ENCODE data around the gene ALAD. TPM values are rescaled to one million over a fixed set of nuclear protein-coding genes. Genes with fewer than 3 reads are reported as not detected.

The ALAD gene
- total RNA-seq, 1 donor from 2014 or later: 19.3 TPM

- Mint-ChIP-seq H3K4me3 (ENCODE audit: unreplicated experiment) (no peak overlapping the region), H3K27ac (ENCODE audit: unreplicated experiment) (no peak overlapping the region), H3K9me3 (ENCODE audit: unreplicated experiment) (no peaks in the 10 kb centered on the region), H3K36me3 (ENCODE audit: low read depth, unreplicated experiment) (no peaks in the 10 kb centered on the region), H3K27me3 (ENCODE audit: unreplicated experiment) (peaks cover 5% of the 10 kb centered on the region), H3K4me1 (ENCODE audit: unreplicated experiment) (no peaks in the 10 kb centered on the region)
- no peak for TF ChIP-seq CTCF (IDR thresholded peaks at IDR 0.05; ENCODE audit: unreplicated experiment)
- no peak for DNase-seq (ENCODE audit: low spot score)
These were observed 63.4 kb downstream of the ALAD start for GRCh38 chr9:113337714-113338113.

Other genes starting within 250 kb of the ALAD start
- gene FKBP15, start 180.0 kb downstream of the ALAD start, total RNA-seq (ENCODE audit: unreplicated experiment): 30.2 TPM
- 23.2 TPM for gene SLC31A1, start 179.7 kb downstream of the ALAD start, total RNA-seq (ENCODE audit: unreplicated experiment)
- 27.0 TPM for gene CDC26, start 125.7 kb downstream of the ALAD start, total RNA-seq (ENCODE audit: unreplicated experiment)
- gene PRPF4, start 125.6 kb downstream of the ALAD start, total RNA-seq (ENCODE audit: unreplicated experiment): 20.5 TPM
- gene RNF183, start 97.9 kb downstream of the ALAD start, total RNA-seq (ENCODE audit: unreplicated experiment): not detected
- gene WDR31, start 61.0 kb downstream of the ALAD start, total RNA-seq (ENCODE audit: unreplicated experiment): 0.95 TPM
- 0.15 TPM for gene BSPRY, start 51.7 kb downstream of the ALAD start, total RNA-seq (ENCODE audit: unreplicated experiment)
- gene HDHD3, start 24.3 kb downstream of the ALAD start, total RNA-seq (ENCODE audit: unreplicated experiment): 8.4 TPM
- gene POLE3, start 9.4 kb upstream of the ALAD start, total RNA-seq (ENCODE audit: unreplicated experiment): 28.7 TPM
- 0.92 TPM for gene C9orf43, start 9.5 kb upstream of the ALAD start, total RNA-seq (ENCODE audit: unreplicated experiment)
- 474 TPM for gene RGS3, start 62.4 kb upstream of the ALAD start, total RNA-seq (ENCODE audit: unreplicated experiment)

All from endothelial cell (in vitro differentiated cells).